ENCODE results near the gene CCDC97. TPM values are rescaled to one million over a fixed set of nuclear protein-coding genes. Genes with fewer than 3 reads are reported as not detected.

Gene CCDC97
- total RNA-seq, 1 experiment from 2014 or later: 31.4 TPM

DNA sequence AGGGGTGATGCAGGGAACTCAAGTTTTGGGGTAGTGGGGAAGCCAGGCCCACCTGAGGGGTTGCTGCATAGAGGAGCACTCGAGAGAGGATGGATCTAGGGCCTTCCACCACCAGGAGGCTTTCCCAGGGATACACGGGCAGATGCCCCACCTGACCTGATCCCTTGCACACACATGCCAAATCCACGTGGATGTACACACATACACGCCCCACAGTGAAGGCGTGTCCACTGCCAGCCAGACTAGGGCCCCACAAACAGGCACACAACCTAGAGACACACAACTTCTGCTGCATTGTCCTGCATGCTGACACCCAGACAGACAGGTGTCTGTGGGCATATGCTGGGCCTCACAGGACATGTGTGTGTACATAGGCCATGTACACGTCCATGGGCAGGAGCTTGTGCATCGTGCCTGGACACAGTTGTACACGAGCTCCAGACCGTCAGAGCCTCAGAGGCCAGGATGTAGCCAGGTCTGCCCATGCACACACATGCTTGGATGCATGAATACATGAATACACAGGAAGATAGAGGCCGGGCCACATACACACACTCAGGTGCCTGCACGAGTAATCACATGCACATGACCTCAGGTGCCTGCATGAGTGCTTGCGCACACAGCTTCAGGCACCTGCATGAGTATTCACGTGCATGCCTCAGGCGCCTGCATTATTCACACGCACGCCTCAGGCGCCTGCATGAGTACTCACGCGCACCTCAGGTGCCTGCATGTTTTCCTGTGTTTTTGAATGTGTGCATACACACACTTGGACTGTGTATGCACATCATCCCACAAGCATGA lies 8.9 kb downstream of the CCDC97 start:
- H3K4me1 Mint-ChIP-seq: peaks cover 23% of the 10 kb centered on the region
- H3K36me3 Mint-ChIP-seq: peaks cover 36% of the 10 kb centered on the region
- H3K9me3 Mint-ChIP-seq: peaks cover 5% of the 10 kb centered on the region
- ATAC-seq (no peak), DNase-seq (ENCODE audit: low spot score) (no peak)
- H3K27ac Mint-ChIP-seq: no peak overlapping the region
- no peak overlapping the region for H3K4me3 Mint-ChIP-seq
- H3K27me3 Mint-ChIP-seq (ENCODE audit: low read depth): no peaks in the 10 kb centered on the region
- TF ChIP-seq KAT7 (CRISPR knock-in tag; IDR thresholded peaks at IDR 0.05; ENCODE audit: borderline replicate concordance) (no peak), SP1 (CRISPR knock-in tag; conservative IDR thresholded peaks at IDR 0.05) (no peak), ZSCAN18 (CRISPR knock-in tag; IDR thresholded peaks at IDR 0.05) (no peak), ARID4B (CRISPR knock-in tag; IDR thresholded peaks at IDR 0.05; ENCODE audit: borderline replicate concordance) (no peak), RELA (CRISPR knock-in tag; IDR thresholded peaks at IDR 0.05; ENCODE audit: borderline replicate concordance) (no peak), SMAD3 (CRISPR knock-in tag; IDR thresholded peaks at IDR 0.05; ENCODE audit: borderline replicate concordance) (no peak), MXD4 (CRISPR knock-in tag; IDR thresholded peaks at IDR 0.05; ENCODE audit: borderline replicate concordance) (no peak), SMAD4 (CRISPR knock-in tag; IDR thresholded peaks at IDR 0.05) (no peak), ZNF219 (CRISPR knock-in tag; IDR thresholded peaks at IDR 0.05; ENCODE audit: borderline replicate concordance) (no peak), CREM (CRISPR knock-in tag; IDR thresholded peaks at IDR 0.05) (no peak), TP53 (CRISPR knock-in tag; IDR thresholded peaks at IDR 0.05) (no peak), FOXK1 (CRISPR knock-in tag; IDR thresholded peaks at IDR 0.05) (no peak), SOX15 (CRISPR knock-in tag; IDR thresholded peaks at IDR 0.05) (no peak)
- TF ChIP-seq, protein P1, sequence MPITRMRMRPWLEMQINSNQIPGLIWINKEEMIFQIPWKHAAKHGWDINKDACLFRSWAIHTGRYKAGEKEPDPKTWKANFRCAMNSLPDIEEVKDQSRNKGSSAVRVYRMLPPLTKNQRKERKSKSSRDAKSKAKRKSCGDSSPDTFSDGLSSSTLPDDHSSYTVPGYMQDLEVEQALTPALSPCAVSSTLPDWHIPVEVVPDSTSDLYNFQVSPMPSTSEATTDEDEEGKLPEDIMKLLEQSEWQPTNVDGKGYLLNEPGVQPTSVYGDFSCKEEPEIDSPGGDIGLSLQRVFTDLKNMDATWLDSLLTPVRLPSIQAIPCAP (CRISPR knock-in tag; IDR thresholded peaks at IDR 0.05): no peak
- TF ChIP-seq, protein P2, sequence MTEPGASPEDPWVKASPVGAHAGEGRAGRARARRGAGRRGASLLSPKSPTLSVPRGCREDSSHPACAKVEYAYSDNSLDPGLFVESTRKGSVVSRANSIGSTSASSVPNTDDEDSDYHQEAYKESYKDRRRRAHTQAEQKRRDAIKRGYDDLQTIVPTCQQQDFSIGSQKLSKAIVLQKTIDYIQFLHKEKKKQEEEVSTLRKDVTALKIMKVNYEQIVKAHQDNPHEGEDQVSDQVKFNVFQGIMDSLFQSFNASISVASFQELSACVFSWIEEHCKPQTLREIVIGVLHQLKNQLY (CRISPR knock-in tag; IDR thresholded peaks at IDR 0.05): no peak
- ChIA-PET CTCF (interaction anchor here (0.6 to 1.0 kb wide), 3 partner anchors 10 to 62 kb away, joined by 4 to 5 read pairs (median 4); no protein-coding TSS in a partner anchor), POLR2A (no interaction called here)

DNA sequence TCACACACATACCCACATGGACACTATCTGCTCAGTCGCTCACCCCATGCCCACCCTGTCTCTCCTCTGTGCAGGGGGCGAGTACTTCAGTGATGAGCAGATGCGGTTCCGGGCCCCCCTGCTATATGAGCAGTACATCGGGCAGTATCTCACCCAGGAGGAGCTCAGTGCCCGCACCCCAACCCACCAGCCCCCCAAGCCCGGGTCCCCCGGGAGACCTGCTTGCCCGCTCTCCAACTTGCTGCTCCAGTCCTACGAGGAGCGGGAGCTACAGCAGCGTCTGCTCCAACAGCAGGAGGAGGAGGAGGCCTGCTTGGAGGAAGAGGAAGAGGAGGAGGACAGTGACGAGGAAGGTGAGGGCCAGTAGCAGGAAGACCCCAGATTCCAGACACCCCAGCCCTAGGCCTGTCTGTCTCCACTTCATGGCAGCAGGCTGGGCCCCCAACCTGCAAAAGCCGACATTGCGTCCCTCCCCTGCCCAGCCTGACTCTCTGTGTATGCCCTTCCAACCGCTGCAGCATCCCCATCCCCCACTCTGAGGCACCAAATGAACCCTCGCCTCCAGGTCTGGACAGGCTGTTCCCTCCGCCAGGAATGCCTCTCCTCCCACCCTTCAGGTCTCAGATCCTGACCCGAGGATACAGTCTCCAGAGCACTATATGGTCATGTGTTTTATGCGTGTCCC lies 9.7 kb downstream of the CCDC97 start:
- H3K4me1 Mint-ChIP-seq: peaks cover 30% of the 10 kb centered on the region
- no peak overlapping the region for H3K4me3 Mint-ChIP-seq
- H3K36me3 Mint-ChIP-seq: peaks cover 31% of the 10 kb centered on the region
- ATAC-seq (no peak), DNase-seq (ENCODE audit: low spot score) (no peak)
- CTCF ChIA-PET: interaction anchor here (0.8 to 1.5 kb wide), 2 partner anchors 22 to 32 kb away, joined by 3 to 4 read pairs; no protein-coding TSS in a partner anchor
- peaks cover 5% of the 10 kb centered on the region for H3K9me3 Mint-ChIP-seq
- POLR2A ChIA-PET: no interaction called here
- H3K27ac Mint-ChIP-seq: no peak overlapping the region
- H3K27me3 Mint-ChIP-seq (ENCODE audit: low read depth): no peaks in the 10 kb centered on the region
- TF ChIP-seq ELF4 (CRISPR knock-in tag; IDR thresholded peaks at IDR 0.05; ENCODE audit: low read depth) (no peak), NFE2L1 (CRISPR knock-in tag; IDR thresholded peaks at IDR 0.05) (no peak), JUN (CRISPR knock-in tag; IDR thresholded peaks at IDR 0.05) (no peak), STAT6 (CRISPR knock-in tag; conservative IDR thresholded peaks at IDR 0.05; ENCODE audit: low read depth) (no peak), MAX (CRISPR knock-in tag; IDR thresholded peaks at IDR 0.05) (no peak), ESRRA (CRISPR knock-in tag; IDR thresholded peaks at IDR 0.05; ENCODE audit: borderline replicate concordance) (no peak), FOXJ3 (CRISPR knock-in tag; IDR thresholded peaks at IDR 0.05; ENCODE audit: borderline replicate concordance) (no peak), HMGA2 (CRISPR knock-in tag; IDR thresholded peaks at IDR 0.05) (no peak)
- TF ChIP-seq, protein P3, sequence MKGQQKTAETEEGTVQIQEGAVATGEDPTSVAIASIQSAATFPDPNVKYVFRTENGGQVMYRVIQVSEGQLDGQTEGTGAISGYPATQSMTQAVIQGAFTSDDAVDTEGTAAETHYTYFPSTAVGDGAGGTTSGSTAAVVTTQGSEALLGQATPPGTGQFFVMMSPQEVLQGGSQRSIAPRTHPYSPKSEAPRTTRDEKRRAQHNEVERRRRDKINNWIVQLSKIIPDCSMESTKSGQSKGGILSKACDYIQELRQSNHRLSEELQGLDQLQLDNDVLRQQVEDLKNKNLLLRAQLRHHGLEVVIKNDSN (CRISPR knock-in tag; IDR thresholded peaks at IDR 0.05): no peak
